Measurements from ENCODE around the gene DVL2. TPM values are rescaled to one million over a fixed set of nuclear protein-coding genes. Genes with fewer than 3 reads are reported as not detected.

DVL2 gene
- total and polyA plus RNA-seq, 2 of the 13 experiments (the other 11 are each of a cell fraction or from before 2014, with no cell fraction given): 5.7 to 38.2 TPM

DNA sequence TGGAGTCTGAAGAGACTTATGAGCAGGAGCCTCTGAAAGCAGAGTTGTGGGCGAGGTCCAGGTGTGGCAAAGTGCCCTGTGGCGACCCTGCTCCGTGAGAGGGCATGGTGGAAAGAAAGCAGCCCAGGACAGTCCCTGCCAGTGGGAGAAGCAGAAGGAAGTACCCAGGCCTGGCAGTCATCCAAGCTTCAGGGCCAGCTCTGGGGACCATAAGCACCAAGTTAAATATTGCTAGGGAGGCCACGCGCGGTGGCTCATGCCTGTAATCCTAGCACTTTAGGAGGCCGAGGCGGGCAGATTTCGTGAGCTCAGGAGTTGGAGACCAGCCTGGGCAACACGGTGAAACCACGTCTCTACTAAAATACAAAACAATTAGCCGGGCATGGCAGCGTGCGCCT lies 50.2 kb downstream of the DVL2 start (continued):
- TF ChIP-seq, protein P1, sequence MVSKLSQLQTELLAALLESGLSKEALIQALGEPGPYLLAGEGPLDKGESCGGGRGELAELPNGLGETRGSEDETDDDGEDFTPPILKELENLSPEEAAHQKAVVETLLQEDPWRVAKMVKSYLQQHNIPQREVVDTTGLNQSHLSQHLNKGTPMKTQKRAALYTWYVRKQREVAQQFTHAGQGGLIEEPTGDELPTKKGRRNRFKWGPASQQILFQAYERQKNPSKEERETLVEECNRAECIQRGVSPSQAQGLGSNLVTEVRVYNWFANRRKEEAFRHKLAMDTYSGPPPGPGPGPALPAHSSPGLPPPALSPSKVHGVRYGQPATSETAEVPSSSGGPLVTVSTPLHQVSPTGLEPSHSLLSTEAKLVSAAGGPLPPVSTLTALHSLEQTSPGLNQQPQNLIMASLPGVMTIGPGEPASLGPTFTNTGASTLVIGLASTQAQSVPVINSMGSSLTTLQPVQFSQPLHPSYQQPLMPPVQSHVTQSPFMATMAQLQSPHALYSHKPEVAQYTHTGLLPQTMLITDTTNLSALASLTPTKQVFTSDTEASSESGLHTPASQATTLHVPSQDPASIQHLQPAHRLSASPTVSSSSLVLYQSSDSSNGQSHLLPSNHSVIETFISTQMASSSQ (IDR thresholded peaks at IDR 0.05; ENCODE audit: low read depth): peak; percentile 79
- TF ChIP-seq, protein P1 (CRISPR knock-in tag; IDR thresholded peaks at IDR 0.05; ENCODE audit: borderline replicate concordance): peak; percentile 88
- TF ChIP-seq ZFY (CRISPR knock-in tag; IDR thresholded peaks at IDR 0.05) (peak; percentile 72), SALL1 (CRISPR knock-in tag; IDR thresholded peaks at IDR 0.05) (peak; percentile 50; the same call in 1 of the 2 replicates), DDIT3 (CRISPR knock-in tag; IDR thresholded peaks at IDR 0.05) (no peak), SIX1 (CRISPR knock-in tag; IDR thresholded peaks at IDR 0.05; ENCODE audit: borderline replicate concordance) (peak; percentile 72; the same call in 1 of the 2 replicates), ZNF430 (CRISPR knock-in tag; IDR thresholded peaks at IDR 0.05) (peak; percentile 31; the same call in 1 of the 2 replicates), THAP11 (CRISPR knock-in tag; IDR thresholded peaks at IDR 0.05) (peak; percentile 72), ZMYM3 (CRISPR knock-in tag; IDR thresholded peaks at IDR 0.05) (0 out of 2 replicates have a peak, but pooled peaks have one; percentile 37), ETV5 (CRISPR knock-in tag; IDR thresholded peaks at IDR 0.05; ENCODE audit: borderline replicate concordance) (peak; percentile 22; the same call in 1 of the 2 replicates), MTERF4 (CRISPR knock-in tag; IDR thresholded peaks at IDR 0.05) (0 out of 2 replicates have a peak, but pooled peaks have one; percentile 19), ZNF772 (CRISPR knock-in tag; IDR thresholded peaks at IDR 0.05) (peak; percentile 63; the same call in 1 of the 2 replicates), HNF4G (IDR thresholded peaks at IDR 0.05; ENCODE audit: borderline replicate concordance, low read depth, low read length) (no peak), HNF4G (CRISPR knock-in tag; IDR thresholded peaks at IDR 0.05; ENCODE audit: borderline replicate concordance, low read depth) (no peak), MAX (IDR thresholded peaks at IDR 0.05) (peak; percentile 74), ASH2L (IDR thresholded peaks at IDR 0.05; ENCODE audit: insufficient read length, low read depth, low read length) (no peak), ZNF761 (CRISPR knock-in tag; conservative IDR thresholded peaks at IDR 0.05) (0 out of 2 replicates have a peak, but pooled peaks have one; percentile 32), ZNF234 (CRISPR knock-in tag; conservative IDR thresholded peaks at IDR 0.05) (no peak), MED8 (CRISPR knock-in tag; IDR thresholded peaks at IDR 0.05; ENCODE audit: insufficient replicate concordance) (no peak), THYN1 (CRISPR knock-in tag; IDR thresholded peaks at IDR 0.05; ENCODE audit: borderline replicate concordance, low read depth) (no peak), SPEN (CRISPR knock-in tag; IDR thresholded peaks at IDR 0.05; ENCODE audit: low read depth) (peak; percentile 49; the same call in 1 of the 2 replicates), TAF1 (CRISPR knock-in tag; IDR thresholded peaks at IDR 0.05) (peak; percentile 16; the same call in 1 of the 2 replicates), SMAD3 (CRISPR knock-in tag; IDR thresholded peaks at IDR 0.05) (peak; percentile 47; the same call in 1 of the 2 replicates), ELF3 (CRISPR knock-in tag; IDR thresholded peaks at IDR 0.05) (peak; percentile 83)
- TF ChIP-seq, protein P2, sequence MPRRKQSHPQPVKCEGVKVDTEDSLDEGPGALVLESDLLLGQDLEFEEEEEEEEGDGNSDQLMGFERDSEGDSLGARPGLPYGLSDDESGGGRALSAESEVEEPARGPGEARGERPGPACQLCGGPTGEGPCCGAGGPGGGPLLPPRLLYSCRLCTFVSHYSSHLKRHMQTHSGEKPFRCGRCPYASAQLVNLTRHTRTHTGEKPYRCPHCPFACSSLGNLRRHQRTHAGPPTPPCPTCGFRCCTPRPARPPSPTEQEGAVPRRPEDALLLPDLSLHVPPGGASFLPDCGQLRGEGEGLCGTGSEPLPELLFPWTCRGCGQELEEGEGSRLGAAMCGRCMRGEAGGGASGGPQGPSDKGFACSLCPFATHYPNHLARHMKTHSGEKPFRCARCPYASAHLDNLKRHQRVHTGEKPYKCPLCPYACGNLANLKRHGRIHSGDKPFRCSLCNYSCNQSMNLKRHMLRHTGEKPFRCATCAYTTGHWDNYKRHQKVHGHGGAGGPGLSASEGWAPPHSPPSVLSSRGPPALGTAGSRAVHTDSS (CRISPR knock-in tag; conservative IDR thresholded peaks at IDR 0.05): no peak

Data from HepG2 (cell line).